SU-DHL-6 (cell line): ENCODE data around the gene POLA2.

ENCODE experiments used
- H2AFZ ChIP-seq: fragments of 200-600 bp; sonication (generic); 2 replicates; pipeline ENCODE4 v1.6.1; 2014; ENCODE audit warnings: low read depth, mild to moderate bottlenecking, moderate library complexity, mixed read lengths, antibody characterized with exemption, low read length; ENCODE audit not compliant: severe bottlenecking
- H3F3A ChIP-seq: fragments of 200-600 bp; shearing (Covaris generic); 2 replicates; pipeline ENCODE4 v1.6.0; 2016; ENCODE audit warnings: antibody characterized with exemption, mild to moderate bottlenecking; ENCODE audit not compliant: insufficient read depth
- H3K27ac ChIP-seq: fragments of 200-600 bp; sonication (generic); 2 replicates; pipeline ENCODE4 v1.5.1; 2016; ENCODE audit warnings: low read depth, mild to moderate bottlenecking, low read length, moderate library complexity, mixed read lengths
- H3K27me3 ChIP-seq: fragments of 200-600 bp; sonication (generic), shearing (Covaris generic); 2 replicates; pipeline ENCODE4 v1.6.0; 2014; ENCODE audit warnings: mild to moderate bottlenecking, low read length
- H3K36me3 ChIP-seq: fragments of 200-600 bp; sonication (generic); 2 replicates; pipeline ENCODE4 v1.6.1; 2014; ENCODE audit warnings: mild to moderate bottlenecking, low read length, mixed read lengths
- H3K4me2 ChIP-seq: fragments of 300-600, 200-600 bp; shearing (Covaris generic), sonication (generic); 2 replicates; pipeline ENCODE4 v1.6.0; 2014; ENCODE audit warnings: low read length, low read depth, mild to moderate bottlenecking; ENCODE audit not compliant: poor library complexity, severe bottlenecking
- H3K4me3 ChIP-seq: fragments of 200-600 bp; sonication (generic); 2 replicates; pipeline ENCODE4 v1.5.1; 2014; ENCODE audit warnings: antibody characterized with exemption, low read length, mild to moderate bottlenecking, mixed read lengths; ENCODE audit not compliant: insufficient read depth, poor library complexity, severe bottlenecking
- H3K79me2 ChIP-seq: fragments of 200-600 bp; sonication (generic); 2 replicates; pipeline ENCODE4 v1.6.1; 2014; ENCODE audit warnings: mild to moderate bottlenecking, low read length, moderate library complexity; ENCODE audit not compliant: insufficient read depth
- H3K9ac ChIP-seq: fragments of 200-600 bp; sonication (generic); 2 replicates; pipeline ENCODE4 v1.7.0; 2014; ENCODE audit warnings: mild to moderate bottlenecking, low read length
- H3K9me2 ChIP-seq: fragments of 200-600 bp; sonication (generic); replicated peaks from 2 replicates; pipeline ENCODE4 v1.6.1; 2014; ENCODE audit warnings: low read length; ENCODE audit not compliant: insufficient read depth
- H3K9me3 ChIP-seq: fragments of 200-600 bp; sonication (generic); 2 replicates; pipeline ENCODE4 v1.6.1; 2014; ENCODE audit warnings: low read length, mixed read lengths; ENCODE audit not compliant: insufficient read depth
- H4K20me1 ChIP-seq: fragments of 200-600 bp; sonication (generic); 2 replicates; pipeline ENCODE4 v1.6.1; 2014; ENCODE audit warnings: low read depth, mild to moderate bottlenecking, antibody characterized with exemption, low read length, moderate library complexity, mixed read lengths
- CTCF ChIP-seq: fragments of 200-600 bp; sonication (generic); IDR thresholded peaks from one replicate; pipeline ENCODE4 v1.5.1; 2017; ENCODE audit warnings: antibody characterized with exemption, mild to moderate bottlenecking, low read length, moderate library complexity; ENCODE audit not compliant: insufficient read depth, poor library complexity, severe bottlenecking
- EZH2phosphoT487 ChIP-seq: fragments of 200-600 bp; sonication (generic), shearing (Covaris generic); conservative IDR thresholded peaks from 2 replicates; pipeline ENCODE4 v1.6.1; 2018; ENCODE audit warnings: mild to moderate bottlenecking, antibody characterized with exemption, low read length, moderate library complexity, mixed read lengths

Gene POLA2

GRCh38 chr11:65300621-65301275 lies 39.0 kb downstream of the POLA2 start:
- no peak overlapping the region for H3K27ac ChIP-seq
- H3K9me2 ChIP-seq = no peaks in the 10 kb centered on the region
- no peaks in the 10 kb centered on the region for H3K27me3 ChIP-seq
- H3K4me3 ChIP-seq = no peak overlapping the region
- H3K9ac ChIP-seq = no peak overlapping the region
- H3F3A ChIP-seq = no peaks in the 10 kb centered on the region
- TF ChIP-seq CTCF (no peak), EZH2phosphoT487 (no peak)
- H3K79me2 ChIP-seq = no peaks in the 10 kb centered on the region
- no peak overlapping the region for H3K4me2 ChIP-seq
- H4K20me1 ChIP-seq = no peaks in the 10 kb centered on the region
- H3K9me3 ChIP-seq = no peaks in the 10 kb centered on the region
- H2AFZ ChIP-seq = no peak overlapping the region
- H3K36me3 ChIP-seq = peaks cover 2% of the 10 kb centered on the region; the same call in 1 of the 2 replicates

GRCh38 chr11:65301491-65302329 lies 39.9 kb downstream of the POLA2 start:
- Histone ChIP-seq H4K20me1 (no peaks in the 10 kb centered on the region), H3K27me3 (no peaks in the 10 kb centered on the region), H3F3A (no peaks in the 10 kb centered on the region), H3K79me2 (no peaks in the 10 kb centered on the region), H3K36me3 (no peaks in the 10 kb centered on the region), H3K4me3 (no peak overlapping the region), H3K9ac (no peak overlapping the region), H3K27ac (no peak overlapping the region), H3K9me2 (no peaks in the 10 kb centered on the region), H3K9me3 (no peaks in the 10 kb centered on the region), H2AFZ (no peak overlapping the region), H3K4me2 (no peak overlapping the region)
- TF ChIP-seq CTCF (no peak), EZH2phosphoT487 (no peak)

GRCh38 chr11:65303555-65303954 lies 41.8 kb downstream of the POLA2 start:
- Histone ChIP-seq H3K79me2 (no peaks in the 10 kb centered on the region), H3K9me2 (no peaks in the 10 kb centered on the region), H3K4me2 (no peak overlapping the region), H2AFZ (no peak overlapping the region), H3F3A (no peaks in the 10 kb centered on the region), H4K20me1 (no peaks in the 10 kb centered on the region), H3K27ac (no peak overlapping the region), H3K36me3 (no peaks in the 10 kb centered on the region), H3K9ac (no peak overlapping the region), H3K4me3 (no peak overlapping the region), H3K27me3 (no peaks in the 10 kb centered on the region), H3K9me3 (no peaks in the 10 kb centered on the region)
- TF ChIP-seq CTCF = no peak
- TF ChIP-seq EZH2phosphoT487 = no peak
